ENCODE data around the gene CCDC187. TPM values are rescaled to one million over a fixed set of nuclear protein-coding genes. Genes with fewer than 3 reads are reported as not detected.

CCDC187 gene
- total and polyA plus RNA-seq, 2 of the 8 experiments (the other 6 are each of a cell fraction or from before 2014, with no cell fraction given), result 0.02 TPM; not detected in 1

- TF ChIP-seq EGR1 (IDR thresholded peaks at IDR 0.05; ENCODE audit: borderline replicate concordance, low read depth, low read length), result peak; percentile 56; the same call in 1 of the 2 replicates
- TF ChIP-seq YY1 (IDR thresholded peaks at IDR 0.05; ENCODE audit: low read depth, low read length), result no peak
- TF ChIP-seq RAD21 (IDR thresholded peaks at IDR 0.05 in 1 of 2, conservative IDR thresholded peaks at IDR 0.05 in 1 of 2; ENCODE audit: low read depth in 2 of 2, low read length in 2 of 2), result peak in 1 of 2 experiments; percentile 13; a peak in 1 of 4 replicates
- no peak for TF ChIP-seq KDM4A (IDR thresholded peaks at IDR 0.05; ENCODE audit: low read depth, low read length, severe bottlenecking)
- peak; percentile 84; the same call in 1 of the 2 replicates for TF ChIP-seq SP1 (IDR thresholded peaks at IDR 0.05; ENCODE audit: low read depth, low read length)
- peak; percentile 94; the same call in 1 of the 2 replicates for TF ChIP-seq SP4 (IDR thresholded peaks at IDR 0.05; ENCODE audit: low read length)
- TF ChIP-seq, protein P1, sequence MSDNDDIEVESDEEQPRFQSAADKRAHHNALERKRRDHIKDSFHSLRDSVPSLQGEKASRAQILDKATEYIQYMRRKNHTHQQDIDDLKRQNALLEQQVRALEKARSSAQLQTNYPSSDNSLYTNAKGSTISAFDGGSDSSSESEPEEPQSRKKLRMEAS (IDR thresholded peaks at IDR 0.05), result 0 out of 2 replicates have a peak, but pooled peaks have one; percentile 9
- peak; percentile 40; the same call in 1 of the 2 replicates for TF ChIP-seq TAF1 (IDR thresholded peaks at IDR 0.05; ENCODE audit: low read depth, low read length)
- no peak for TF ChIP-seq CEBPB (IDR thresholded peaks at IDR 0.05; ENCODE audit: low read depth, low read length)
Measured at GRCh38 chr9:136342181-136343120, 38.6 kb upstream of the CCDC187 start (continued).
